ENCODE results near the gene TSPAN10.

GRCh38 chr17:81690066-81690465, 53.1 kb downstream of the TSPAN10 start:
- TF ChIP-seq CTCF (IDR thresholded peaks at IDR 0.05) (no peak), POLR2A (IDR thresholded peaks at IDR 0.05) (no peak)
